NCI-H345 (cell line): ENCODE measurements around the gene PDK4.
A peak's percentile ranks its signal among the peaks of the same experiment; 100 is the strongest.
"Not testable (repeated sequence)": the region's sequence is repeated elsewhere in the genome, so short reads cannot be mapped to it uniquely, and the experiment has no call there.

ENCODE experiments used
- DNase-seq: peaks from one replicate; lab custom pipeline; 2025; lab: John Stamatoyannopoulos, UW

The PDK4 gene

GRCh38 chr7:95569720-95570119, 26.6 kb downstream of the PDK4 start:
- DNase-seq = no peak

- DNase-seq = no peak
These were observed 35.6 kb downstream of the PDK4 start for GRCh38 chr7:95560674-95561073.

- DNase-seq = no peak
These were observed 37.5 kb downstream of the PDK4 start for GRCh38 chr7:95558864-95559263.

GRCh38 chr7:95556777-95557176, 39.5 kb downstream of the PDK4 start:
- no peak for DNase-seq

GRCh38 chr7:95553939-95554338, 42.4 kb downstream of the PDK4 start:
- no peak for DNase-seq

GRCh38 chr7:95552010-95552926, 44.0 kb downstream of the PDK4 start:
- DNase-seq = not testable (repeated sequence)

- DNase-seq = no peak
These were observed 45.8 kb downstream of the PDK4 start for GRCh38 chr7:95550546-95550945.

GRCh38 chr7:95549818-95550529, 46.3 kb downstream of the PDK4 start:
- peak; percentile 70 for DNase-seq

- no peak for DNase-seq
These were observed 48.7 kb downstream of the PDK4 start for GRCh38 chr7:95547361-95548348.

GRCh38 chr7:95546647-95547046, 49.7 kb downstream of the PDK4 start:
- DNase-seq = no peak

GRCh38 chr7:95545673-95546072, 50.6 kb downstream of the PDK4 start:
- DNase-seq = no peak

- no peak for DNase-seq
These were observed 51.2 kb downstream of the PDK4 start for GRCh38 chr7:95545007-95545615.

GRCh38 chr7:95544171-95544570, 52.1 kb downstream of the PDK4 start:
- no peak for DNase-seq

GRCh38 chr7:95543312-95543711, 53.0 kb downstream of the PDK4 start:
- DNase-seq = no peak

GRCh38 chr7:95540366-95540765, 56.0 kb downstream of the PDK4 start:
- no peak for DNase-seq

GRCh38 chr7:95539426-95539825, 56.9 kb downstream of the PDK4 start:
- no peak for DNase-seq

GRCh38 chr7:95537468-95537867, 58.8 kb downstream of the PDK4 start:
- DNase-seq = no peak

GRCh38 chr7:95536656-95537311, 59.5 kb downstream of the PDK4 start:
- DNase-seq = no peak

- no peak for DNase-seq
These were observed 60.7 kb downstream of the PDK4 start for GRCh38 chr7:95535662-95536061.

- DNase-seq = no peak
These were observed 61.5 kb downstream of the PDK4 start for GRCh38 chr7:95534796-95535195.
